ENCODE results near the gene IL17A. TPM values are rescaled to one million over a fixed set of nuclear protein-coding genes. Genes with fewer than 3 reads are reported as not detected.

Gene IL17A
- total RNA-seq, 1 experiment from 2014 or later = not detected

DNA sequence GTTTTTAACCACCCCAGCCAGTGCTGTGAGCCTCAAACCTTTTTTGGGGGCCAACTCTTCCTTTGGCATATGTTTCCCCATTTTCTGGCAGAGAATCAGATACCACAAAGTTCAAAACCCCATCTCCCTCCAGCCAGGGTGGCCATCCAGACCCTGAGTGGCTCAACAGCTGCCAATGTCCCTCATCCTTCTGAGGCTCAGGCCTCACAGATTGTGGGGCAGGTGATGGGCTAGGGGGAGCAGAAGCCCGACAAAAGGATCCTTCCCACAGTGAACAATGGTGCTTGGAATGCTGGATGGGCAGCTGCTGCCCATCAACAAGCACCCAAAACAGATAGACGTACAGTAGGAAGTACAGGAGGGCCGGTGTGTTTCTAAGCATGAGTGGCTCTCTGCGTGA lies 42.6 kb upstream of the IL17A start:
- Histone ChIP-seq H3K4me1 (no peaks in the 10 kb centered on the region), H3K27me3 (replicated peaks; ENCODE audit: control insufficient read depth, insufficient read depth, low read length) (no peaks in the 10 kb centered on the region), H3K4me3 (ENCODE audit: low read depth, low read length) (no peak overlapping the region), H3K36me3 (ENCODE audit: control insufficient read depth, insufficient read depth, low read length) (no peaks in the 10 kb centered on the region), H3K9me3 (no peaks in the 10 kb centered on the region)
- Mint-ChIP-seq H3K4me3 (ENCODE audit: unreplicated experiment) (no peak overlapping the region), H3K36me3 (ENCODE audit: insufficient read depth, unreplicated experiment) (no peaks in the 10 kb centered on the region), H3K27ac (ENCODE audit: unreplicated experiment) (no peak overlapping the region), H3K4me1 (ENCODE audit: low read depth, unreplicated experiment) (no peaks in the 10 kb centered on the region), H3K9me3 (ENCODE audit: unreplicated experiment) (no peaks in the 10 kb centered on the region), H3K27me3 (ENCODE audit: insufficient read depth, unreplicated experiment) (peaks cover 14% of the 10 kb centered on the region)
- no peak for DNase-seq
- ChIA-PET CTCF (no interaction called here), POLR2A (no interaction called here)
- intact Hi-C loops (cut with micrococcal nuclease; ENCODE audit: unreplicated experiment) = no loop called here
- BruUV-seq (replicated peaks) = no TSS peak
- TF ChIP-seq, protein P1, sequence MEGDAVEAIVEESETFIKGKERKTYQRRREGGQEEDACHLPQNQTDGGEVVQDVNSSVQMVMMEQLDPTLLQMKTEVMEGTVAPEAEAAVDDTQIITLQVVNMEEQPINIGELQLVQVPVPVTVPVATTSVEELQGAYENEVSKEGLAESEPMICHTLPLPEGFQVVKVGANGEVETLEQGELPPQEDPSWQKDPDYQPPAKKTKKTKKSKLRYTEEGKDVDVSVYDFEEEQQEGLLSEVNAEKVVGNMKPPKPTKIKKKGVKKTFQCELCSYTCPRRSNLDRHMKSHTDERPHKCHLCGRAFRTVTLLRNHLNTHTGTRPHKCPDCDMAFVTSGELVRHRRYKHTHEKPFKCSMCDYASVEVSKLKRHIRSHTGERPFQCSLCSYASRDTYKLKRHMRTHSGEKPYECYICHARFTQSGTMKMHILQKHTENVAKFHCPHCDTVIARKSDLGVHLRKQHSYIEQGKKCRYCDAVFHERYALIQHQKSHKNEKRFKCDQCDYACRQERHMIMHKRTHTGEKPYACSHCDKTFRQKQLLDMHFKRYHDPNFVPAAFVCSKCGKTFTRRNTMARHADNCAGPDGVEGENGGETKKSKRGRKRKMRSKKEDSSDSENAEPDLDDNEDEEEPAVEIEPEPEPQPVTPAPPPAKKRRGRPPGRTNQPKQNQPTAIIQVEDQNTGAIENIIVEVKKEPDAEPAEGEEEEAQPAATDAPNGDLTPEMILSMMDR (IDR thresholded peaks at IDR 0.05; ENCODE audit: insufficient read depth in 1 of 2, low read depth in 1 of 2, low read length in 1 of 2, severe bottlenecking in 1 of 2, unreplicated experiment in 1 of 2) = no peak

DNA sequence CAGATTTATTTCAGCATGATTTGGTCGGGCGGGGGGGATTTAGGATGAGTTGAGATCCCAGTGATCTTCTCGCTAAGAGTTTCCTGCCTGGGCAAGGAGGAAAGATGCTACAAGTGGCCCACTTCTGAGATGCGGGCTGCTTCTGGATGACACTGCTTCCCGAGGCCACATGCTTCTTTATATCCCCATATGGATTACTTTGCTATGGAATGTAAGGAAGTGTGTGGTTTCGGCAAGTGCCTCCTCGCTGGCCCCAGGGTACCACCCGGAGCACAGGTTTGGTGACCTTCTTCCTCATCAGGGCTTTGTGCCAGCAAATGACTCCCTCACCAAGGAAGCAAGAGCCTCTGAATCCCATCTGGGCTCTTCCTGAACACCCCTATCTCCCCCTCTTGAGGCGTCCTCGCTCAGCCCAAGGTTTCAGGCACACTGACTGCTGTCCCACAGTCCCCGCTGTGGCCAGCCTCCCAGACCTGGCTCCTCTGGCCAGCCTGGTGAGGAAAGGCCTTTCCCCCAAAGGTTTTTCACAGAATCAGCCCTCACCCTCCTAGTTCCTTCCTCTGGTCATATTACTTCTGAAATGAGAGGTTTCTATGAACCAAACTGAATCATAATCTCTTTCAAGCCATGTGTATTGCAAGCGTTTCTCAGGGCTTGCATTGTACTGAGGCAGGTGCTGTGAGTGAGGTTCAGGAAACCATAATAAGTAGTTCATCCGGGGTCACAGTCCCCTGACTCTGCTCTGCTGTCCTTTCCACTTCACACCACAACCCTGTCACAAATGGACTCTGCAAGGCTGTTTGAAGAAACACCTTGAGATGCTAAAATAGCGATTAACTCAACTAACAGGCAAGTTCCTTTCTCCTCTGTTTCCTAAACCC lies 41.7 kb upstream of the IL17A start:
- TF ChIP-seq, protein P1 (IDR thresholded peaks at IDR 0.05; ENCODE audit: insufficient read depth in 1 of 2, low read depth in 1 of 2, low read length in 1 of 2, severe bottlenecking in 1 of 2, unreplicated experiment in 1 of 2) = no peak
- ChIA-PET CTCF (no interaction called here), POLR2A (no interaction called here)
- Histone ChIP-seq H3K4me1 (no peaks in the 10 kb centered on the region), H3K4me3 (ENCODE audit: low read depth, low read length) (no peak overlapping the region), H3K36me3 (ENCODE audit: control insufficient read depth, insufficient read depth, low read length) (no peaks in the 10 kb centered on the region), H3K9me3 (no peaks in the 10 kb centered on the region), H3K27me3 (replicated peaks; ENCODE audit: control insufficient read depth, insufficient read depth, low read length) (no peaks in the 10 kb centered on the region)
- H3K36me3 Mint-ChIP-seq (ENCODE audit: insufficient read depth, unreplicated experiment) = no peaks in the 10 kb centered on the region
- no TSS peak for BruUV-seq (replicated peaks)
- H3K27ac Mint-ChIP-seq (ENCODE audit: unreplicated experiment) = no peak overlapping the region
- peaks cover 14% of the 10 kb centered on the region for H3K27me3 Mint-ChIP-seq (ENCODE audit: insufficient read depth, unreplicated experiment)
- intact Hi-C loops (cut with micrococcal nuclease; ENCODE audit: unreplicated experiment) = no loop called here
- no peak for DNase-seq
- no peak overlapping the region for H3K4me3 Mint-ChIP-seq (ENCODE audit: unreplicated experiment)
- no peaks in the 10 kb centered on the region for H3K4me1 Mint-ChIP-seq (ENCODE audit: low read depth, unreplicated experiment)
- no peaks in the 10 kb centered on the region for H3K9me3 Mint-ChIP-seq (ENCODE audit: unreplicated experiment)

DNA sequence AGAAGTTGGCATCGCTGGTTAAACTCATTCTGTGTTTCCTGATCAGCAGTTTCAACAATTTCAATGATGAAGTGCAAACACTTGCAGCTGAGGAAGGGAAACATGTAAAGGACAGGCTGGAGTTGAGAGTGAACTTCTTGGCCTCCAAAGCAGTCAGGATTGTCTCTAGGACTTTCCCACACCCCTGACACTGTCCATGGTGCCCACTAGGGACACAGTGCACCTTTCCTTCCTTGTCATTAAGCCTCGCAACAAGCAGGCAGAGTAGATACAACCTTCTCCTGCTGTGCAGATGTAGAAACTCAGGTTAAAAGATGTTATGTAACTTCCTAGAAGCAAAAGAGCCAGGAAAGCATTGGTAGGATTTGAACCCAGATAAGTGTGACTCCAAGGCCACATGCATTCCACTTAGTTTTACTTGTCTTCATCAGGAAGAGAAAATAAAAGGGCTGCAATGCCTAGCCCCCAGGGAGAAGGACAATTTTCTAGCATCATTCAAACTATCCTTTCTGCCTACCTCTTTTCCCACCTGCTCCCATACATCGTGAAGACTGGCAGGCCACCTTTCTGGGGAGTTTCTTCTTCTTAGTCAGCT lies 39.2 kb upstream of the IL17A start:
- H3K27ac Mint-ChIP-seq (ENCODE audit: unreplicated experiment) = no peak overlapping the region
- CTCF ChIA-PET = no interaction called here

More for the DNA sequence above, 39.2 kb upstream of the IL17A start:
- intact Hi-C loops (cut with micrococcal nuclease; ENCODE audit: unreplicated experiment) = no loop called here
- Histone ChIP-seq H3K4me3 (ENCODE audit: low read depth, low read length) (no peak overlapping the region), H3K9me3 (no peaks in the 10 kb centered on the region), H3K36me3 (ENCODE audit: control insufficient read depth, insufficient read depth, low read length) (no peaks in the 10 kb centered on the region), H3K27me3 (replicated peaks; ENCODE audit: control insufficient read depth, insufficient read depth, low read length) (no peaks in the 10 kb centered on the region), H3K4me1 (peaks cover 8% of the 10 kb centered on the region)
- no TSS peak for BruUV-seq (replicated peaks)
- POLR2A ChIA-PET = no interaction called here
- TF ChIP-seq, protein P1 (IDR thresholded peaks at IDR 0.05; ENCODE audit: insufficient read depth in 1 of 2, low read depth in 1 of 2, low read length in 1 of 2, severe bottlenecking in 1 of 2, unreplicated experiment in 1 of 2) = no peak
- H3K4me3 Mint-ChIP-seq (ENCODE audit: unreplicated experiment) = no peak overlapping the region
- no peaks in the 10 kb centered on the region for H3K9me3 Mint-ChIP-seq (ENCODE audit: unreplicated experiment)
- no peaks in the 10 kb centered on the region for H3K36me3 Mint-ChIP-seq (ENCODE audit: insufficient read depth, unreplicated experiment)
- no peak for DNase-seq
- H3K27me3 Mint-ChIP-seq (ENCODE audit: insufficient read depth, unreplicated experiment) = peaks cover 14% of the 10 kb centered on the region
- peaks cover 11% of the 10 kb centered on the region for H3K4me1 Mint-ChIP-seq (ENCODE audit: low read depth, unreplicated experiment)
